ENCODE measurements around the gene SLC6A11.
A peak's percentile ranks its signal among the peaks of the same experiment; 100 is the strongest.

Gene SLC6A11

DNA sequence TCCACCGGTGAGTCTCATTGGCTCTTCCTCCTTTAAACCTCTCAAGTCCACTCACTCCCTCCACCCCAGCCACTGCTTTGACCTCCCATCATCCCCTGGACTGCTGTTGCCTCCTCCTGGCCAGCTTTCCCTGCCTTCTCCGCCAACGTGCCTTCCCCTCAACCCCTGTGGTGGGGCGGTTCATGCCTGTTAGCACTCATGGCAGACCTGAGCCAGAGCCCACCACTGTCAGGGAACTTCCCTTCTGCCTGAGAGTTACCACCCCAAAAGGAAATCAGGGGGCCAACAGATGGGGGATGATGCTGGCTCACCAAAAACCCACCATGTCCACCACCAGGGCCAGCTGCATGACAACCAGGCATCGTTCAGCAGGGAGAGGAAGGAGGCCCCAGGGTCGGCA is 132.3 kb downstream of the SLC6A11 start:
- no peak overlapping the region for H3K4me3 ChIP-seq (ENCODE audit: control insufficient read depth, low read depth, low read length)
- DNase-seq (ENCODE audit: low read depth), result no peak
- TF ChIP-seq, protein P1, sequence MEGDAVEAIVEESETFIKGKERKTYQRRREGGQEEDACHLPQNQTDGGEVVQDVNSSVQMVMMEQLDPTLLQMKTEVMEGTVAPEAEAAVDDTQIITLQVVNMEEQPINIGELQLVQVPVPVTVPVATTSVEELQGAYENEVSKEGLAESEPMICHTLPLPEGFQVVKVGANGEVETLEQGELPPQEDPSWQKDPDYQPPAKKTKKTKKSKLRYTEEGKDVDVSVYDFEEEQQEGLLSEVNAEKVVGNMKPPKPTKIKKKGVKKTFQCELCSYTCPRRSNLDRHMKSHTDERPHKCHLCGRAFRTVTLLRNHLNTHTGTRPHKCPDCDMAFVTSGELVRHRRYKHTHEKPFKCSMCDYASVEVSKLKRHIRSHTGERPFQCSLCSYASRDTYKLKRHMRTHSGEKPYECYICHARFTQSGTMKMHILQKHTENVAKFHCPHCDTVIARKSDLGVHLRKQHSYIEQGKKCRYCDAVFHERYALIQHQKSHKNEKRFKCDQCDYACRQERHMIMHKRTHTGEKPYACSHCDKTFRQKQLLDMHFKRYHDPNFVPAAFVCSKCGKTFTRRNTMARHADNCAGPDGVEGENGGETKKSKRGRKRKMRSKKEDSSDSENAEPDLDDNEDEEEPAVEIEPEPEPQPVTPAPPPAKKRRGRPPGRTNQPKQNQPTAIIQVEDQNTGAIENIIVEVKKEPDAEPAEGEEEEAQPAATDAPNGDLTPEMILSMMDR (IDR thresholded peaks at IDR 0.05; ENCODE audit: control insufficient read depth, insufficient read depth, low read depth, low read length, missing control alignments), result no peak

DNA sequence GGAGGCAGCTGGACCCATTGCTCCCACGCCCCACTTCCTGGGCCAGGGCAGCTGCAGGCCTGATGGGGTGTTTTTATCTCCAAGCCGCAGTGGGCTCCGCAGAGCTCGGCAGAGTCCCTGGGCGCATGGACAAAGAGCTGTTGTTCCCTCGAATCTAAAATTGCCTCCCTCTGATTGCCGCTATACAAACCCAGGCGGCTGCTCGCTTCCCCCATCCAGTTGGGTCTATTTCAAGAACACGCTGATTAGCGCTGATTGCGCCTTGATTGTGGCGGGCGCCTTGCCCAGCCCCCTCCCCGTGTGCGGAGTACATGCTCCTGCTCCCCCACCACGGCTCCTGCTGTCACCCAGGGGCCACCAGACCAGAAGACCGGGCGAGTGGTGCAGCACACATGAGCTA is 133.2 kb downstream of the SLC6A11 start:
- TF ChIP-seq, protein P1 (IDR thresholded peaks at IDR 0.05; ENCODE audit: control insufficient read depth, insufficient read depth, low read depth, low read length, missing control alignments), result no peak
- DNase-seq (ENCODE audit: low read depth), result no peak
- H3K4me3 ChIP-seq (ENCODE audit: control insufficient read depth, low read depth, low read length), result no peak overlapping the region

DNA sequence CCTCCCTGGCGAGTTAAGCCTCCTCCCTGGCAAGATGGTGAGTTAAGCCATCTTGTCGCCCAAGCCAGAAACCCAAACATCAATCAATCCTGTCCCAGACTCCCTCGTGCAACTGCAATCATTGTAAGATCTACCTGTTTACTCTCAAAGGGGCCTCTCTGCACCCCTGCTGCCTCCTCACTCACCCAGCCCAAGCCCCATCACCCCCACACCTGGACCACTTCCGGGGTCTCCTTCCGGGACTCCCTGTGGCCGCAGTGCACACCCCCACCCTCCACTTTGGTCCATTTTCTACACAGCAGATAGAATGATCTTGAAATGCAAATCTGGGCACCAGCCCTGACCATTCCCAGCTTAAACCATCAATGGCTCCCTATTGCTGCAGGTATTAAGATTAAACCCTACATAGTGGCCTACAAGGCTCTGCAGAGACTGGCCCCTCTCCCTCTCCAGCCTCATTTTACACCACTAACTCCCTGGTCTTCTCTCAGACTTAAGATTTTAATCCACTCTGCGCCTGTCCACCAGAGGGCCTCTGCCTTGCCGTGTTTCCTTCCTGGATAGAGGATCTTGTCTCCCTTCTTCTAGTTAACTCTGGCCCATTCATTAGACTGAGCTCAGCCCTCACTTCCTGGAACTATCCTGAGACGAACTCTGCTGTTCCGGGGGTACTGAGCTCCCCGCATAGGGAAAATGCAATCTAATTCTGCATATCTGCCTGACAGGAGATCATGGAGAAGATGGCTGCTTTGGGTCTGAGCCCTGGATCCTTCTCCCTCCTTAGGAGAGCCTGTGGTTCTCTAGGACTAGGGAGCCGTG is 134.7 kb downstream of the SLC6A11 start:
- no peak overlapping the region for H3K4me3 ChIP-seq (ENCODE audit: control insufficient read depth, low read depth, low read length)
- TF ChIP-seq, protein P1 (IDR thresholded peaks at IDR 0.05; ENCODE audit: control insufficient read depth, insufficient read depth, low read depth, low read length, missing control alignments), result peak; percentile 73
- peak; percentile 7 for DNase-seq (ENCODE audit: low read depth)

DNA sequence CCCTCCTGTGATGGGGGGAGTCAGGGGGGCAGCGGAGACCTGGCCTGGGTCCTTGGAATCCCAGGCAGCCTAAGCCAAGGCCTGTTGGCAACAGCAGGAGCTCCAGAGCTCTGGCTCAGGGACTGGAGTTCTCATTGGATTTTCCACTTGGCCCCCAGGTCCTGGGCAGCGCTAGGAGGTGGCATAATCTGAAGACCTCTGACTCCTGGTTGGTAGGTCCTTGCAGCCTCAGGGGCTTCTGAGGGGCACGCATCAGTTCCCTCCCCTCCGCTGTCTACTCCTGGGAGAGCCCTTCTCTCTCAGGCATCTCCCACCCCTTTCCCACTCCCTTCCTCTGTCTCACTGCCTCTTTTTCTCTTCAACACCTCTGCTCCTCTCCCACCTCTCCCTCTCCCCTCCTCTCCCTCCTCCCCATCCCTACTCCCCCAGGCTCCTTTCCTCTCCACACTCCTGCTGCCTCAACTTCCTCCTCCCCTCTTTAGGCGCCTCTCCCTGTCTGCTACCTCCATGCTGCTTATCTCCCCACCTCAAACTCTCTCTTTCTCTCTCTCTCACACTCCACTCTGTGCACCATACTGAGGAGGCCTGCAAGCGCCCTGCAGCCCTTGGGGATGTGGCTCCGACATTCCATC is 135.4 kb downstream of the SLC6A11 start:
- TF ChIP-seq, protein P1 (IDR thresholded peaks at IDR 0.05; ENCODE audit: control insufficient read depth, insufficient read depth, low read depth, low read length, missing control alignments), result no peak
- no peak for DNase-seq (ENCODE audit: low read depth)
- H3K4me3 ChIP-seq (ENCODE audit: control insufficient read depth, low read depth, low read length), result no peak overlapping the region

DNA sequence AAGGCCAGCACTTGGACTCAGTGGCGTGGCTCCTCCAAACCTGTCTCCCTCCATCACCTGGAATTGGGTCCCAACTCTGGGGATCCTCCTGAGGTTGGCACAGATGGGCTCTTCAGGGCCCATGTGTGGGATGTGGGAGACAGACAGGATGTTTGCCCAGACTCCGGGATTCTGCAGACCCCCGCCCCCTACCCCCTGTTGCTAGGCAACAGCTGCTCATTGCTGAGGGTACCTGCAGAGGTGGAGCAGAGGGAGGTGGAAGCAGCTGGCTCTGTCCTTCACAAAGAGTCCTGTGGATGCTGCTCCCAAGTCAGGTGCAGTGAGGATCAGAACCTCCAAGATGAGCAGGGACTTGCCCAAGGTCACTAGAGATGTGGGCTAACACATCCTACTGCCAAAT is 136.5 kb downstream of the SLC6A11 start:
- no peak for DNase-seq (ENCODE audit: low read depth)
- TF ChIP-seq, protein P1 (IDR thresholded peaks at IDR 0.05; ENCODE audit: control insufficient read depth, insufficient read depth, low read depth, low read length, missing control alignments), result no peak
- H3K4me3 ChIP-seq (ENCODE audit: control insufficient read depth, low read depth, low read length), result no peak overlapping the region

DNA sequence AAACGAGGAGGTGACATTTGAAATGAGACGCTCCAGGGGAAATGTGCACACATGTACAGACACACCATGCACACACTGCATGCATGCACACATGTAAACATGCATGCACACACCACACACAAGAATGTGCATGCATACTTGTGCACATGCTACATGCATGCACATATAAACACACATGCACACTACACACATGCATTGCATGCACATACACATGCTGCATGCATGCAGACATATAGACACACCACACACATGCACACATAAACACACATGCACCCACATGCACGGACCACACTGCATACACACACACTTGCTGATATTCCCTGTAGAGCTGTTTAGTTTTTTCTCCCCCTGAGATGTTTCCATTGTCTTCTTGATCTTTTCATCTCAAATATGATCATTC is 138.7 kb downstream of the SLC6A11 start:
- no peak overlapping the region for H3K4me3 ChIP-seq (ENCODE audit: control insufficient read depth, low read depth, low read length)
- TF ChIP-seq, protein P1 (IDR thresholded peaks at IDR 0.05; ENCODE audit: control insufficient read depth, insufficient read depth, low read depth, low read length, missing control alignments), result no peak
- no peak for DNase-seq (ENCODE audit: low read depth)

Data from AG09309 (cell line).